Measurements from ENCODE around the gene ALDH1L1.

Gene ALDH1L1

GRCh38 chr3:126134219-126134975, 46.0 kb downstream of the ALDH1L1 start:
- no peak overlapping the region for H3K4me3 ChIP-seq (ENCODE audit: low read depth, low read length)
- TF ChIP-seq, protein P1, sequence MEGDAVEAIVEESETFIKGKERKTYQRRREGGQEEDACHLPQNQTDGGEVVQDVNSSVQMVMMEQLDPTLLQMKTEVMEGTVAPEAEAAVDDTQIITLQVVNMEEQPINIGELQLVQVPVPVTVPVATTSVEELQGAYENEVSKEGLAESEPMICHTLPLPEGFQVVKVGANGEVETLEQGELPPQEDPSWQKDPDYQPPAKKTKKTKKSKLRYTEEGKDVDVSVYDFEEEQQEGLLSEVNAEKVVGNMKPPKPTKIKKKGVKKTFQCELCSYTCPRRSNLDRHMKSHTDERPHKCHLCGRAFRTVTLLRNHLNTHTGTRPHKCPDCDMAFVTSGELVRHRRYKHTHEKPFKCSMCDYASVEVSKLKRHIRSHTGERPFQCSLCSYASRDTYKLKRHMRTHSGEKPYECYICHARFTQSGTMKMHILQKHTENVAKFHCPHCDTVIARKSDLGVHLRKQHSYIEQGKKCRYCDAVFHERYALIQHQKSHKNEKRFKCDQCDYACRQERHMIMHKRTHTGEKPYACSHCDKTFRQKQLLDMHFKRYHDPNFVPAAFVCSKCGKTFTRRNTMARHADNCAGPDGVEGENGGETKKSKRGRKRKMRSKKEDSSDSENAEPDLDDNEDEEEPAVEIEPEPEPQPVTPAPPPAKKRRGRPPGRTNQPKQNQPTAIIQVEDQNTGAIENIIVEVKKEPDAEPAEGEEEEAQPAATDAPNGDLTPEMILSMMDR (conservative IDR thresholded peaks at IDR 0.05; ENCODE audit: low read depth, low read length) = peak; percentile 84
- peak; percentile 62 for DNase-seq (ENCODE audit: low read depth)

DNA sequence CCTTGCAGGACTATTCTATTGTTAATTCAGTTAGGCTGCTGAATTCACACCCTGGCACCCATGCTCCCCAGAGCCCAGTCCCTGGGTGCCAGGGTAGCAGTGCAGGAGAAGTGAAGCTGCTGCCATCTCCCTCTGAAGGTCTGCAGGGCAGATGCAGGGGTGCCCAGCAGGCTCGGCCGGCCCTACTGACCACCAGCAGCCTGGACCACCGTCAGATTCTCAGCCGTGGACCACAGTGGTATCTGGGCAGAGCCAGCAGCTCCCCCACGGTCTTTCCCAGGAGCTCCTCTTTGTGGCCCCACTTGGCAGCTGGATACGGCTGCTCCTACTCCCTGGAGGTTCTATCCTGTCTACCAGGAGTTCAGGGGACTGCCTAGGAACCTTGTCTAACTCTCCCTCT, 46.8 kb downstream of the ALDH1L1 start:
- TF ChIP-seq, protein P1 (conservative IDR thresholded peaks at IDR 0.05; ENCODE audit: low read depth, low read length) = no peak
- H3K4me3 ChIP-seq (ENCODE audit: low read depth, low read length) = no peak overlapping the region
- no peak for DNase-seq (ENCODE audit: low read depth)

- DNase-seq (ENCODE audit: low read depth) = peak; percentile 49
- TF ChIP-seq, protein P1 (conservative IDR thresholded peaks at IDR 0.05; ENCODE audit: low read depth, low read length) = peak; percentile 72
- no peak overlapping the region for H3K4me3 ChIP-seq (ENCODE audit: low read depth, low read length)
These were observed 47.5 kb downstream of the ALDH1L1 start for GRCh38 chr3:126132751-126133511.

- no peak for DNase-seq (ENCODE audit: low read depth)
- no peak overlapping the region for H3K4me3 ChIP-seq (ENCODE audit: low read depth, low read length)
- TF ChIP-seq, protein P1 (conservative IDR thresholded peaks at IDR 0.05; ENCODE audit: low read depth, low read length) = no peak
These were observed 48.3 kb downstream of the ALDH1L1 start for GRCh38 chr3:126131881-126132750.

DNA sequence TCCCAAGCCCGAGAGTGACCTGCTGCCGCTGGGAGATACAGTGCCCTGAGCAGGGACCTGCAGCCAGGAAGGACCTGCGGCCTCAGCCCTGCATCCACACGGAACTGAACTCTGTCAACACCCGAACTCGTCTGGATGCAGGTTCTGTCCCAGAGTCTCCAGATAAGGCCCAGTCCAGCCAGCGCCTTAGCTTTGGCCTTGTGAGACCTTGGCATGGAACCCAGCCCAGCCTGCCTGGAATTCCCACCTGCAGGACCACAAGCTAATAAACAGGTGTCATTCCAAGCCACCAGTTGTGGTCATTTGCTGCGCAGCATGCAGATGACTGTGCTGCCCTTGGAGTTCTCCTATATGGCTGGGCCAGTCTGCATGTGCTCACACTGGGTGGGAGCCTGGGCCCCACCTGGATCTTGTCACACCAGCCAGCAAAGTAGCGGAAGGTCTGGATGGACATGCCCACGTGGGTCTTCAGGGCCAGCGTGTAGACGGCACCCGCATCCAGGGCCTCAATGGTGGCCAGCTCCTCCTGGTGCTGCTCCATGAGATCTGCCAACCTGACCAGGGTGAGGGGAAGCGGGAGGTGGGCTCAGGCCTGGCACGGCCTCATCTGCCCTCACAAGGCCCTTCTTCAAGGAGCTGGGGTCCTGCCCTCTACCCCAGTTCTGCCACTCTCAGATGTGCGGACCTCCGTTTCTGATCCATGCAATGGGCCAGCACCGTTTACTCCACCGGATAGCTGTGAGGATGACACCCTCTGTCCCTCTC, 49.2 kb downstream of the ALDH1L1 start:
- H3K4me3 ChIP-seq (ENCODE audit: low read depth, low read length) = no peak overlapping the region
- TF ChIP-seq, protein P1 (conservative IDR thresholded peaks at IDR 0.05; ENCODE audit: low read depth, low read length) = no peak
- no peak for DNase-seq (ENCODE audit: low read depth)

Measured in choroid plexus epithelial cell (primary cell).